ENCODE measurements around the gene ABCC6.

Gene ABCC6

GRCh38 chr16:16111639-16112038 lies 111.7 kb downstream of the ABCC6 start:
- TF ChIP-seq, protein P1, sequence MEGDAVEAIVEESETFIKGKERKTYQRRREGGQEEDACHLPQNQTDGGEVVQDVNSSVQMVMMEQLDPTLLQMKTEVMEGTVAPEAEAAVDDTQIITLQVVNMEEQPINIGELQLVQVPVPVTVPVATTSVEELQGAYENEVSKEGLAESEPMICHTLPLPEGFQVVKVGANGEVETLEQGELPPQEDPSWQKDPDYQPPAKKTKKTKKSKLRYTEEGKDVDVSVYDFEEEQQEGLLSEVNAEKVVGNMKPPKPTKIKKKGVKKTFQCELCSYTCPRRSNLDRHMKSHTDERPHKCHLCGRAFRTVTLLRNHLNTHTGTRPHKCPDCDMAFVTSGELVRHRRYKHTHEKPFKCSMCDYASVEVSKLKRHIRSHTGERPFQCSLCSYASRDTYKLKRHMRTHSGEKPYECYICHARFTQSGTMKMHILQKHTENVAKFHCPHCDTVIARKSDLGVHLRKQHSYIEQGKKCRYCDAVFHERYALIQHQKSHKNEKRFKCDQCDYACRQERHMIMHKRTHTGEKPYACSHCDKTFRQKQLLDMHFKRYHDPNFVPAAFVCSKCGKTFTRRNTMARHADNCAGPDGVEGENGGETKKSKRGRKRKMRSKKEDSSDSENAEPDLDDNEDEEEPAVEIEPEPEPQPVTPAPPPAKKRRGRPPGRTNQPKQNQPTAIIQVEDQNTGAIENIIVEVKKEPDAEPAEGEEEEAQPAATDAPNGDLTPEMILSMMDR (IDR thresholded peaks at IDR 0.05; ENCODE audit: borderline replicate concordance, extremely low read depth, low read length, poor library complexity, severe bottlenecking) = no peak
- no peak for TF ChIP-seq EZH2 (IDR thresholded peaks at IDR 0.05; ENCODE audit: borderline replicate concordance, low read depth, low read length, severe bottlenecking)
- no peaks in the 10 kb centered on the region; the same call in 1 of the 2 replicates for H4K20me1 ChIP-seq (ENCODE audit: insufficient read depth, low read length)
- H3K9ac ChIP-seq (ENCODE audit: low read depth, low read length) = no peak overlapping the region
- ATAC-seq (ENCODE audit: insufficient read depth, low read depth) (no peak), DNase-seq (no peak)
- H3K79me2 ChIP-seq (ENCODE audit: insufficient read depth, low read length) = no peaks in the 10 kb centered on the region
- H3K27ac ChIP-seq (ENCODE audit: low read length) = no peak overlapping the region
- H3K9me3 ChIP-seq (ENCODE audit: insufficient read depth, low read length, severe bottlenecking) = peaks cover under 1% of the 10 kb centered on the region
- peaks cover 88% of the 10 kb centered on the region for H3K36me3 ChIP-seq (ENCODE audit: insufficient read depth, low read length)
- no peak overlapping the region for H3K4me3 ChIP-seq (ENCODE audit: low read depth in 1 of 2, low read length in 2 of 2)
- no peak overlapping the region for H3K4me2 ChIP-seq (ENCODE audit: insufficient read depth, low read length)
- no peak overlapping the region for H2AFZ ChIP-seq (ENCODE audit: low read depth, low read length)
- no peaks in the 10 kb centered on the region for H3K4me1 ChIP-seq (ENCODE audit: insufficient read depth, low read length)
- no peaks in the 10 kb centered on the region for H3K27me3 ChIP-seq (ENCODE audit: insufficient read depth, low read length, poor library complexity)

- Histone ChIP-seq H3K36me3 (ENCODE audit: insufficient read depth, low read length) (peaks cover 84% of the 10 kb centered on the region), H3K4me2 (ENCODE audit: insufficient read depth, low read length) (no peak overlapping the region), H3K9me3 (ENCODE audit: insufficient read depth, low read length, severe bottlenecking) (no peaks in the 10 kb centered on the region), H2AFZ (ENCODE audit: low read depth, low read length) (no peak overlapping the region), H4K20me1 (ENCODE audit: insufficient read depth, low read length) (no peaks in the 10 kb centered on the region; the same call in 1 of the 2 replicates), H3K27me3 (ENCODE audit: insufficient read depth, low read length, poor library complexity) (no peaks in the 10 kb centered on the region), H3K79me2 (ENCODE audit: insufficient read depth, low read length) (no peaks in the 10 kb centered on the region), H3K4me3 (ENCODE audit: low read depth in 1 of 2, low read length in 2 of 2) (no peak overlapping the region), H3K9ac (ENCODE audit: low read depth, low read length) (no peak overlapping the region), H3K4me1 (ENCODE audit: insufficient read depth, low read length) (no peaks in the 10 kb centered on the region), H3K27ac (ENCODE audit: low read length) (no peak overlapping the region)
- no peak for ATAC-seq (ENCODE audit: insufficient read depth, low read depth)
- TF ChIP-seq, protein P1 (IDR thresholded peaks at IDR 0.05; ENCODE audit: borderline replicate concordance, extremely low read depth, low read length, poor library complexity, severe bottlenecking) = no peak
- TF ChIP-seq EZH2 (IDR thresholded peaks at IDR 0.05; ENCODE audit: borderline replicate concordance, low read depth, low read length, severe bottlenecking) = no peak
- DNase-seq = no peak
Measured at GRCh38 chr16:16110111-16110490, 113.2 kb downstream of the ABCC6 start.

- Histone ChIP-seq H2AFZ (ENCODE audit: low read depth, low read length) (no peak overlapping the region), H4K20me1 (ENCODE audit: insufficient read depth, low read length) (no peaks in the 10 kb centered on the region; the same call in 1 of the 2 replicates), H3K4me2 (ENCODE audit: insufficient read depth, low read length) (no peak overlapping the region), H3K9ac (ENCODE audit: low read depth, low read length) (no peak overlapping the region), H3K27me3 (ENCODE audit: insufficient read depth, low read length, poor library complexity) (no peaks in the 10 kb centered on the region), H3K27ac (ENCODE audit: low read length) (no peak overlapping the region), H3K36me3 (ENCODE audit: insufficient read depth, low read length) (peaks cover 80% of the 10 kb centered on the region), H3K9me3 (ENCODE audit: insufficient read depth, low read length, severe bottlenecking) (no peaks in the 10 kb centered on the region), H3K4me3 (ENCODE audit: low read depth in 1 of 2, low read length in 2 of 2) (no peak overlapping the region), H3K4me1 (ENCODE audit: insufficient read depth, low read length) (no peaks in the 10 kb centered on the region), H3K79me2 (ENCODE audit: insufficient read depth, low read length) (no peaks in the 10 kb centered on the region)
- no peak for TF ChIP-seq EZH2 (IDR thresholded peaks at IDR 0.05; ENCODE audit: borderline replicate concordance, low read depth, low read length, severe bottlenecking)
- TF ChIP-seq, protein P1 (IDR thresholded peaks at IDR 0.05; ENCODE audit: borderline replicate concordance, extremely low read depth, low read length, poor library complexity, severe bottlenecking) = no peak
- DNase-seq (no peak), ATAC-seq (ENCODE audit: insufficient read depth, low read depth) (no peak)
Measured at GRCh38 chr16:16109453-16110110, 113.7 kb downstream of the ABCC6 start.
